HEK293 (cell line): Measurements from ENCODE around the gene NFAT5.
"Not testable (repeated sequence)": the region's sequence is repeated elsewhere in the genome, so short reads cannot be mapped to it uniquely, and the experiment has no call there.

Experiments used
- CTCF ChIA-PET: fragments of 350-600 bp; formaldehyde crosslinking; extraction: SDS; loops from one replicate; lab custom pipeline; 2021; ENCODE audit warnings: antibody characterized with exemption; lab: Yijun Ruan, JAX
- POLR2A ChIA-PET: fragments of 300-600 bp; formaldehyde crosslinking; extraction: SDS; loops from one replicate; lab custom pipeline; 2020; ENCODE audit warnings: antibody characterized with exemption, inconsistent platforms; lab: Yijun Ruan, JAX
- H3K27ac ChIP-seq: fragments of 200-500 bp; sonication (Bioruptor generic); 2 replicates; pipeline ENCODE4 v1.5.1; 2014; ENCODE audit warnings: low read depth, low read length, control low read depth, inconsistent platforms; ENCODE audit errors: extremely low read depth
- H3K36me3 ChIP-seq, 2 experiments: fragments of 200-500 bp in 1 of 2; sonication (Bioruptor generic) in 1 of 2; 1 replicate in 1 of 2; 2 replicates in 1 of 2; pipeline ENCODE4 v1.5.1; 2014 to 2017; ENCODE audit warnings: inconsistent platforms in 2 of 2, low read length in 2 of 2; ENCODE audit not compliant: control insufficient read depth in 2 of 2, insufficient read depth in 1 of 2
- H3K4me1 ChIP-seq: fragments of 200-500 bp; sonication (Bioruptor generic); 2 replicates; pipeline ENCODE4 v1.5.1; 2014; ENCODE audit warnings: mild to moderate bottlenecking, low read length, inconsistent platforms; ENCODE audit not compliant: control insufficient read depth, insufficient read depth
- H3K4me3 ChIP-seq: 2 replicates; pipeline ENCODE4 v1.5.1; 2011; ENCODE audit warnings: low read depth, mild to moderate bottlenecking, control low read depth, low read length, moderate library complexity
- H3K9me3 ChIP-seq: fragments of 200-500 bp; sonication (Bioruptor generic); 2 replicates; pipeline ENCODE4 v1.5.1; 2014; ENCODE audit warnings: low read depth, low read length, inconsistent platforms; ENCODE audit not compliant: control insufficient read depth, insufficient read depth
- MEIS1 ChIP-seq: sonication (generic); formaldehyde crosslinking; IDR thresholded peaks from 2 replicates; pipeline ENCODE4 v1.8.1; 2022; ENCODE audit warnings: missing genetic modification reagents, mild to moderate bottlenecking, borderline replicate concordance
- MZF1 ChIP-seq: fragments of 450-650 bp; formaldehyde crosslinking; IDR thresholded peaks from 2 replicates; pipeline ENCODE4 v1.5.1; 2017; ENCODE audit warnings: missing biosample characterization, missing genetic modification characterization, borderline replicate concordance
- SCRT2 ChIP-seq: fragments of 450-650 bp; formaldehyde crosslinking; IDR thresholded peaks from 2 replicates; pipeline ENCODE4 v1.5.1; 2016; ENCODE audit warnings: missing biosample characterization, missing genetic modification characterization
- SP7 ChIP-seq: fragments of 450-650 bp; formaldehyde crosslinking; IDR thresholded peaks from 2 replicates; pipeline ENCODE4 v1.5.1; 2016; ENCODE audit warnings: missing biosample characterization, missing genetic modification characterization
- TCF7L2 ChIP-seq: IDR thresholded peaks from 2 replicates; pipeline ENCODE4 v1.6.1; 2011; ENCODE audit warnings: low read depth, mild to moderate bottlenecking, inconsistent platforms, low read length, moderate library complexity, borderline replicate concordance
- ZFP37 ChIP-seq: fragments of 450-650 bp; formaldehyde crosslinking; IDR thresholded peaks from 2 replicates; pipeline ENCODE4 v1.5.1; 2016; ENCODE audit warnings: missing biosample characterization, missing genetic modification characterization
- ZNF184 ChIP-seq: fragments of 450-650 bp; IDR thresholded peaks from 2 replicates; pipeline ENCODE4 v1.5.1; 2018; ENCODE audit warnings: missing biosample characterization, mild to moderate bottlenecking, missing genetic modification characterization
- ZNF24 ChIP-seq: fragments of 450-650 bp; formaldehyde crosslinking; IDR thresholded peaks from 2 replicates; pipeline ENCODE4 v1.5.1; 2016; ENCODE audit warnings: missing biosample characterization, missing genetic modification characterization
- ZNF391 ChIP-seq: fragments of 450-650 bp; formaldehyde crosslinking; IDR thresholded peaks from 2 replicates; pipeline ENCODE4 v1.5.1; 2016; ENCODE audit warnings: low read depth, missing biosample characterization, missing genetic modification characterization, borderline replicate concordance
- ZNF394 ChIP-seq: fragments of 450-650 bp; formaldehyde crosslinking; IDR thresholded peaks from 2 replicates; pipeline ENCODE4 v1.5.1; 2016; ENCODE audit warnings: missing biosample characterization, missing genetic modification characterization, mild to moderate bottlenecking, moderate library complexity, borderline replicate concordance
- ZNF530 ChIP-seq: fragments of 450-650 bp; formaldehyde crosslinking; IDR thresholded peaks from 2 replicates; pipeline ENCODE4 v1.5.1; 2016; ENCODE audit warnings: low read depth, missing biosample characterization, missing genetic modification characterization
- ZNF600 ChIP-seq: fragments of 450-650 bp; formaldehyde crosslinking; IDR thresholded peaks from 2 replicates; pipeline ENCODE4 v1.5.1; 2016; ENCODE audit warnings: missing biosample characterization, missing genetic modification characterization
- ZNF610 ChIP-seq: fragments of 450-650 bp; formaldehyde crosslinking; IDR thresholded peaks from 2 replicates; pipeline ENCODE4 v1.5.1; 2016; ENCODE audit warnings: missing biosample characterization, missing genetic modification characterization, borderline replicate concordance
- ZNF843 ChIP-seq: fragments of 450-650 bp; formaldehyde crosslinking; IDR thresholded peaks from 2 replicates; pipeline ENCODE4 v1.5.1; 2016; ENCODE audit warnings: missing biosample characterization, missing genetic modification characterization
- TF ChIP-seq, protein P1 (sequence below): fragments of 450-650 bp; formaldehyde crosslinking; IDR thresholded peaks from 2 replicates; pipeline ENCODE4 v1.5.1; 2017; ENCODE audit warnings: missing biosample characterization, mild to moderate bottlenecking, missing genetic modification characterization, moderate library complexity
- TF ChIP-seq, protein P2 (sequence below): fragments of 450-650 bp; formaldehyde crosslinking; IDR thresholded peaks from 2 replicates; pipeline ENCODE4 v1.5.1; 2016; ENCODE audit warnings: missing biosample characterization, missing genetic modification characterization
- TF ChIP-seq, protein P3 (sequence below): fragments of 450-650 bp; formaldehyde crosslinking; IDR thresholded peaks from 2 replicates; pipeline ENCODE4 v1.5.1; 2016; ENCODE audit warnings: missing biosample characterization, missing genetic modification characterization, low read depth
- TF ChIP-seq, protein P4 (sequence below): fragments of 450-650 bp; formaldehyde crosslinking; IDR thresholded peaks from 2 replicates; pipeline ENCODE4 v1.5.1; 2017; ENCODE audit warnings: missing biosample characterization, missing genetic modification characterization
- TF ChIP-seq, protein P5 (sequence below): fragments of 450-650 bp; IDR thresholded peaks from 2 replicates; pipeline ENCODE4 v1.5.1; 2018; ENCODE audit warnings: missing biosample characterization, missing genetic modification characterization
- TF ChIP-seq, protein P6 (sequence below): fragments of 450-650 bp; formaldehyde crosslinking; IDR thresholded peaks from 2 replicates; pipeline ENCODE4 v1.5.1; 2016; ENCODE audit warnings: missing biosample characterization, missing genetic modification characterization

The NFAT5 gene

DNA sequence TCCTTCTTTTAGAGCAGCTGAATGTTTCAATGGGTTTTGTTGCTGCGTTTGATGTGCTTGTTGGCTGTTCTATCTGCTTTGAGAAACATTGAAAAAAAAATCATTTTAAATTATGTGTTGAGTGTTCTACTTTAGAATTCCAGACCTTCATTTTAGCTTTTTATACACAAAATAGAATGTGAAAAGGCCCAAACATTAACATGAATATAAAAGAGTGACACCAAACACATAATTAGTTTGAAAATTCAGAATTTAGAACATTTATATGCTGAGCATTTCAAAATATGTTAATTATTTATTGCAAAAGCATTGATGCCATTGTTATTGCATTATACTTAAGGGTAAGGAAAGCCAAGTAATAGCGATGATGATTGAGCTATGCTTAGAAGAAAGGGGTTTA lies 2.9 kb downstream of the NFAT5 start:
- TF ChIP-seq, protein P1, sequence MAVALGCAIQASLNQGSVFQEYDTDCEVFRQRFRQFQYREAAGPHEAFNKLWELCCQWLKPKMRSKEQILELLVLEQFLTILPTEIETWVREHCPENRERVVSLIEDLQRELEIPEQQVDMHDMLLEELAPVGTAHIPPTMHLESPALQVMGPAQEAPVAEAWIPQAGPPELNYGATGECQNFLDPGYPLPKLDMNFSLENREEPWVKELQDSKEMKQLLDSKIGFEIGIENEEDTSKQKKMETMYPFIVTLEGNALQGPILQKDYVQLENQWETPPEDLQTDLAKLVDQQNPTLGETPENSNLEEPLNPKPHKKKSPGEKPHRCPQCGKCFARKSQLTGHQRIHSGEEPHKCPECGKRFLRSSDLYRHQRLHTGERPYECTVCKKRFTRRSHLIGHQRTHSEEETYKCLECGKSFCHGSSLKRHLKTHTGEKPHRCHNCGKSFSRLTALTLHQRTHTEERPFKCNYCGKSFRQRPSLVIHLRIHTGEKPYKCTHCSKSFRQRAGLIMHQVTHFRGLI (tag by site-specific recombination) = no peak
- TF ChIP-seq ZNF391 (tag by site-specific recombination) (no peak), ZNF610 (no peak), TCF7L2 (no peak)
- TF ChIP-seq, protein P2, sequence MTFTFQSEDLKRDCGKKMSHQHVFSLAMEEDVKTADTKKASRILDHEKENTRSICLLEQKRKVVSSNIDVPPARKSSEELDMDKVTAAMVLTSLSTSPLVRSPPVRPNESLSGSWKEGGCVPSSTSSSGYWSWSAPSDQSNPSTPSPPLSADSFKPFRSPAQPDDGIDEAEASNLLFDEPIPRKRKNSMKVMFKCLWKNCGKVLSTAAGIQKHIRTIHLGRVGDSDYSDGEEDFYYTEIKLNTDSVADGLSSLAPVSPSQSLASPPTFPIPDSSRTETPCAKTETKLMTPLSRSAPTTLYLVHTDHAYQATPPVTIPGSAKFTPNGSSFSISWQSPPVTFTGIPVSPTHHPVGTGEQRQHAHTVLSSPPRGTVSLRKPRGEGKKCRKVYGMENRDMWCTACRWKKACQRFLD (tag by site-specific recombination) = no peak
- TF ChIP-seq, protein P3, sequence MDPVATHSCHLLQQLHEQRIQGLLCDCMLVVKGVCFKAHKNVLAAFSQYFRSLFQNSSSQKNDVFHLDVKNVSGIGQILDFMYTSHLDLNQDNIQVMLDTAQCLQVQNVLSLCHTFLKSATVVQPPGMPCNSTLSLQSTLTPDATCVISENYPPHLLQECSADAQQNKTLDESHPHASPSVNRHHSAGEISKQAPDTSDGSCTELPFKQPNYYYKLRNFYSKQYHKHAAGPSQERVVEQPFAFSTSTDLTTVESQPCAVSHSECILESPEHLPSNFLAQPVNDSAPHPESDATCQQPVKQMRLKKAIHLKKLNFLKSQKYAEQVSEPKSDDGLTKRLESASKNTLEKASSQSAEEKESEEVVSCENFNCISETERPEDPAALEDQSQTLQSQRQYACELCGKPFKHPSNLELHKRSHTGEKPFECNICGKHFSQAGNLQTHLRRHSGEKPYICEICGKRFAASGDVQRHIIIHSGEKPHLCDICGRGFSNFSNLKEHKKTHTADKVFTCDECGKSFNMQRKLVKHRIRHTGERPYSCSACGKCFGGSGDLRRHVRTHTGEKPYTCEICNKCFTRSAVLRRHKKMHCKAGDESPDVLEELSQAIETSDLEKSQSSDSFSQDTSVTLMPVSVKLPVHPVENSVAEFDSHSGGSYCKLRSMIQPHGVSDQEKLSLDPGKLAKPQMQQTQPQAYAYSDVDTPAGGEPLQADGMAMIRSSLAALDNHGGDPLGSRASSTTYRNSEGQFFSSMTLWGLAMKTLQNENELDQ (tag by site-specific recombination) = no peak
- H3K4me3 ChIP-seq = no peak overlapping the region
- H3K9me3 ChIP-seq = no peaks in the 10 kb centered on the region
- ChIA-PET CTCF (interaction anchor here (0.5 to 1.3 kb wide), 4 partner anchors 7 to 1765 kb away, joined by 3 to 10 read pairs (median 4); no protein-coding TSS in a partner anchor), POLR2A (interaction anchor here (0.7 to 1.8 kb wide), 2 partner anchors 15 to 38 kb away, joined by 3 to 10 read pairs; no protein-coding TSS in a partner anchor)
- H3K27ac ChIP-seq = no peak overlapping the region
- H3K36me3 ChIP-seq = peaks cover 2 to 9% of the 10 kb centered on the region in 2 experiments; a peak in 2 of 3 replicates
- H3K4me1 ChIP-seq = peaks cover 12% of the 10 kb centered on the region

DNA sequence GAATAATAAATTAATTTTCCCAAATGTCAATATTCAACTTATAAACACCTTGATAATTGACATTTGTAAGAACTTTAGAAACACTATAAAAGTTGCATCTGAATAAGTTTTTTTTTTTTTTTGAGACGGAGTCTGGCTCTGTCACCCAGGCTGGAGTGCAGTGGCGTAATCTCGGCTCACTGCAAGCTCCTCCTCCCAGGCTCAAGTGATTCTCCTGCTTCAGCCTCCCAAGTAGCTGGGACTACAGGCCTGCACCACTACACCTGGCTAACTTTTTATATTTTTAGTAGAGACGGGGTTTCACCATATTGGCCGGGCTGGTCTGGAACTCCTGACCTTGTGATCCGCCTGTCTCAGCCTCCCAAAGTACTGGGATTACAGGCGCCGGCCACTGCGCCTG lies 13.0 kb downstream of the NFAT5 start:
- CTCF ChIA-PET = interaction anchor here (0.6 to 2.5 kb wide), 4 partner anchors 9 to 217 kb away, joined by 3 to 10 read pairs (median 6); no protein-coding TSS in a partner anchor
- TF ChIP-seq, protein P4, sequence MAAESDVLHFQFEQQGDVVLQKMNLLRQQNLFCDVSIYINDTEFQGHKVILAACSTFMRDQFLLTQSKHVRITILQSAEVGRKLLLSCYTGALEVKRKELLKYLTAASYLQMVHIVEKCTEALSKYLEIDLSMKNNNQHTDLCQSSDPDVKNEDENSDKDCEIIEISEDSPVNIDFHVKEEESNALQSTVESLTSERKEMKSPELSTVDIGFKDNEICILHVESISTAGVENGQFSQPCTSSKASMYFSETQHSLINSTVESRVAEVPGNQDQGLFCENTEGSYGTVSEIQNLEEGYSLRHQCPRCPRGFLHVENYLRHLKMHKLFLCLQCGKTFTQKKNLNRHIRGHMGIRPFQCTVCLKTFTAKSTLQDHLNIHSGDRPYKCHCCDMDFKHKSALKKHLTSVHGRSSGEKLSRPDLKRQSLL (tag by site-specific recombination) = peak; percentile 70; the same call in 1 of the 2 replicates
- 0 out of 2 replicates have a peak, but pooled peaks have one; percentile 33 for TF ChIP-seq ZNF600
- TF ChIP-seq SCRT2 (tag by site-specific recombination) = 0 out of 2 replicates have a peak, but pooled peaks have one; percentile 16
- H3K36me3 ChIP-seq, H3K4me3 ChIP-seq, POLR2A ChIA-PET, H3K27ac ChIP-seq, H3K9me3 ChIP-seq, H3K4me1 ChIP-seq: not testable (repeated sequence)

DNA sequence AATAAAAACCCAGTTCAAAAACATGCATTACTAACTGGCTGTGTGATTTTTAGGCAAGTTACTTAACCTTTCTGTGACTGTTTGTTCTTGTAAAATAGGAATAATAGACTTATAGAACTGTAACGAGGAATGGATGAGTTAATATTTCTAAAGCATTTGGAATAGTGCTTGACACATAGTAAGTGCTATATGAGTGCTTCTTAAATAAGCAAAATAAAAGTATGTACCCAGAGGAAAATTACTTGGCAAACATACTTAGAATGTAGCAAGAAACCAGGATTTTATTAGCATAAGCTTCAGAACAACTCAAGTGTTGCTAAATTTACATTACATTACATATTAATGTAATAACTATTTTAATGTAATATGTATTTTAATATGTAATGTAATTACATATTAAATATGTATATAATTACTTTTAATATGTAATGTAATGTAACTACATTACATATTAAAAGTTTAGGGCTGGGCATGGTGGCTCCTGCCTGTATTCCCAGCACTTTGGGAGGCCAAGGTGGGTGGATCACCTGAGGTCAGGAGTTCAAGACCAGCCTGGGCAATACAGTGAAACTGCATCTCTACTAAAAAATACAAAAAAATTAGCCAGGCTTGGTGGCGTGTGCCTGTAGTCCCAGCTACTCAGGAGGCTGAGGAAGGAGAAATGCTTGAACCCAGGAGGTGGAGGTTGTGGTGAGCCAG lies 14.2 kb downstream of the NFAT5 start:
- ChIA-PET POLR2A (no interaction called here), CTCF (no interaction called here)
- no peak overlapping the region for H3K4me3 ChIP-seq
- H3K4me1 ChIP-seq = peaks cover 7% of the 10 kb centered on the region
- TF ChIP-seq ZNF394 (tag by site-specific recombination) (no peak), ZNF184 (no peak), ZFP37 (tag by site-specific recombination) (no peak), MEIS1 (CRISPR knock-in tag) (no peak), SP7 (no peak), ZNF530 (tag by site-specific recombination) (no peak), ZNF24 (no peak), ZNF843 (tag by site-specific recombination) (no peak), ZNF600 (no peak), MZF1 (tag by site-specific recombination) (no peak)
- TF ChIP-seq, protein P5, sequence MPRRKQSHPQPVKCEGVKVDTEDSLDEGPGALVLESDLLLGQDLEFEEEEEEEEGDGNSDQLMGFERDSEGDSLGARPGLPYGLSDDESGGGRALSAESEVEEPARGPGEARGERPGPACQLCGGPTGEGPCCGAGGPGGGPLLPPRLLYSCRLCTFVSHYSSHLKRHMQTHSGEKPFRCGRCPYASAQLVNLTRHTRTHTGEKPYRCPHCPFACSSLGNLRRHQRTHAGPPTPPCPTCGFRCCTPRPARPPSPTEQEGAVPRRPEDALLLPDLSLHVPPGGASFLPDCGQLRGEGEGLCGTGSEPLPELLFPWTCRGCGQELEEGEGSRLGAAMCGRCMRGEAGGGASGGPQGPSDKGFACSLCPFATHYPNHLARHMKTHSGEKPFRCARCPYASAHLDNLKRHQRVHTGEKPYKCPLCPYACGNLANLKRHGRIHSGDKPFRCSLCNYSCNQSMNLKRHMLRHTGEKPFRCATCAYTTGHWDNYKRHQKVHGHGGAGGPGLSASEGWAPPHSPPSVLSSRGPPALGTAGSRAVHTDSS (tag by site-specific recombination) = no peak
- TF ChIP-seq, protein P6, sequence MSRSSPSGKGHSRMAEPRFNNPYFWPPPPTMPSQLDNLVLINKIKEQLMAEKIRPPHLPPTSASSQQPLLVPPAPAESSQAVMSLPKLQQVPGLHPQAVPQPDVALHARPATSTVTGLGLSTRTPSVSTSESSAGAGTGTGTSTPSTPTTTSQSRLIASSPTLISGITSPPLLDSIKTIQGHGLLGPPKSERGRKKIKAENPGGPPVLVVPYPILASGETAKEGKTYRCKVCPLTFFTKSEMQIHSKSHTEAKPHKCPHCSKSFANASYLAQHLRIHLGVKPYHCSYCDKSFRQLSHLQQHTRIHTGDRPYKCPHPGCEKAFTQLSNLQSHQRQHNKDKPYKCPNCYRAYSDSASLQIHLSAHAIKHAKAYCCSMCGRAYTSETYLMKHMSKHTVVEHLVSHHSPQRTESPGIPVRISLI = no peak
- no peaks in the 10 kb centered on the region; a peak in 2 of 3 replicates for H3K36me3 ChIP-seq
- H3K27ac ChIP-seq = no peak overlapping the region
- H3K9me3 ChIP-seq = no peaks in the 10 kb centered on the region
